Measurements from ENCODE around the gene LHX8.

LHX8 gene

GRCh38 chr1:75115654-75116053 lies 18.5 kb upstream of the LHX8 start:
- no peak for ATAC-seq
- TF ChIP-seq ZFP3 (CRISPR knock-in tag; IDR thresholded peaks at IDR 0.05), result no peak
- TF ChIP-seq, protein P1, sequence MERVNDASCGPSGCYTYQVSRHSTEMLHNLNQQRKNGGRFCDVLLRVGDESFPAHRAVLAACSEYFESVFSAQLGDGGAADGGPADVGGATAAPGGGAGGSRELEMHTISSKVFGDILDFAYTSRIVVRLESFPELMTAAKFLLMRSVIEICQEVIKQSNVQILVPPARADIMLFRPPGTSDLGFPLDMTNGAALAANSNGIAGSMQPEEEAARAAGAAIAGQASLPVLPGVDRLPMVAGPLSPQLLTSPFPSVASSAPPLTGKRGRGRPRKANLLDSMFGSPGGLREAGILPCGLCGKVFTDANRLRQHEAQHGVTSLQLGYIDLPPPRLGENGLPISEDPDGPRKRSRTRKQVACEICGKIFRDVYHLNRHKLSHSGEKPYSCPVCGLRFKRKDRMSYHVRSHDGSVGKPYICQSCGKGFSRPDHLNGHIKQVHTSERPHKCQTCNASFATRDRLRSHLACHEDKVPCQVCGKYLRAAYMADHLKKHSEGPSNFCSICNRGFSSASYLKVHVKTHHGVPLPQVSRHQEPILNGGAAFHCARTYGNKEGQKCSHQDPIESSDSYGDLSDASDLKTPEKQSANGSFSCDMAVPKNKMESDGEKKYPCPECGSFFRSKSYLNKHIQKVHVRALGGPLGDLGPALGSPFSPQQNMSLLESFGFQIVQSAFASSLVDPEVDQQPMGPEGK (CRISPR knock-in tag; IDR thresholded peaks at IDR 0.05; ENCODE audit: borderline replicate concordance), result no peak
- no peak for TF ChIP-seq BACH2 (CRISPR knock-in tag; IDR thresholded peaks at IDR 0.05; ENCODE audit: borderline replicate concordance)
- TF ChIP-seq GLIS3 (CRISPR knock-in tag; IDR thresholded peaks at IDR 0.05), result no peak
- no peak for TF ChIP-seq CSDC2 (CRISPR knock-in tag; IDR thresholded peaks at IDR 0.05)
- no peak for TF ChIP-seq ESRRG (CRISPR knock-in tag; IDR thresholded peaks at IDR 0.05)
- no peak for TF ChIP-seq TCF4 (CRISPR knock-in tag; IDR thresholded peaks at IDR 0.05; ENCODE audit: borderline replicate concordance)
- no peak for TF ChIP-seq ZNF70 (CRISPR knock-in tag; IDR thresholded peaks at IDR 0.05)
- TF ChIP-seq, protein P2, sequence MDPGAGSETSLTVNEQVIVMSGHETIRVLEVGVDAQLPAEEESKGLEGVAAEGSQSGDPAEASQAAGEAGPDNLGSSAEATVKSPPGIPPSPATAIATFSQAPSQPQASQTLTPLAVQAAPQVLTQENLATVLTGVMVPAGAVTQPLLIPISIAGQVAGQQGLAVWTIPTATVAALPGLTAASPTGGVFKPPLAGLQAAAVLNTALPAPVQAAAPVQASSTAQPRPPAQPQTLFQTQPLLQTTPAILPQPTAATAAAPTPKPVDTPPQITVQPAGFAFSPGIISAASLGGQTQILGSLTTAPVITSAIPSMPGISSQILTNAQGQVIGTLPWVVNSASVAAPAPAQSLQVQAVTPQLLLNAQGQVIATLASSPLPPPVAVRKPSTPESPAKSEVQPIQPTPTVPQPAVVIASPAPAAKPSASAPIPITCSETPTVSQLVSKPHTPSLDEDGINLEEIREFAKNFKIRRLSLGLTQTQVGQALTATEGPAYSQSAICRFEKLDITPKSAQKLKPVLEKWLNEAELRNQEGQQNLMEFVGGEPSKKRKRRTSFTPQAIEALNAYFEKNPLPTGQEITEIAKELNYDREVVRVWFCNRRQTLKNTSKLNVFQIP (CRISPR knock-in tag; IDR thresholded peaks at IDR 0.05; ENCODE audit: borderline replicate concordance, low read depth), result no peak
- no peak for TF ChIP-seq TSHZ2 (CRISPR knock-in tag; IDR thresholded peaks at IDR 0.05)
- TF ChIP-seq OSR1 (CRISPR knock-in tag; IDR thresholded peaks at IDR 0.05), result no peak
- no peak for TF ChIP-seq ZC3H10 (CRISPR knock-in tag; IDR thresholded peaks at IDR 0.05)
- TF ChIP-seq, protein P3, sequence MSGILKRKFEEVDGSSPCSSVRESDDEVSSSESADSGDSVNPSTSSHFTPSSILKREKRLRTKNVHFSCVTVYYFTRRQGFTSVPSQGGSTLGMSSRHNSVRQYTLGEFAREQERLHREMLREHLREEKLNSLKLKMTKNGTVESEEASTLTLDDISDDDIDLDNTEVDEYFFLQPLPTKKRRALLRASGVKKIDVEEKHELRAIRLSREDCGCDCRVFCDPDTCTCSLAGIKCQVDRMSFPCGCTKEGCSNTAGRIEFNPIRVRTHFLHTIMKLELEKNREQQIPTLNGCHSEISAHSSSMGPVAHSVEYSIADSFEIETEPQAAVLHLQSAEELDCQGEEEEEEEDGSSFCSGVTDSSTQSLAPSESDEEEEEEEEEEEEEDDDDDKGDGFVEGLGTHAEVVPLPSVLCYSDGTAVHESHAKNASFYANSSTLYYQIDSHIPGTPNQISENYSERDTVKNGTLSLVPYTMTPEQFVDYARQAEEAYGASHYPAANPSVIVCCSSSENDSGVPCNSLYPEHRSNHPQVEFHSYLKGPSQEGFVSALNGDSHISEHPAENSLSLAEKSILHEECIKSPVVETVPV (CRISPR knock-in tag; IDR thresholded peaks at IDR 0.05), result no peak
- TF ChIP-seq ZFP30 (CRISPR knock-in tag; IDR thresholded peaks at IDR 0.05), result no peak
- no peak for TF ChIP-seq ARNTL (CRISPR knock-in tag; IDR thresholded peaks at IDR 0.05; ENCODE audit: borderline replicate concordance, low read depth)

DNA sequence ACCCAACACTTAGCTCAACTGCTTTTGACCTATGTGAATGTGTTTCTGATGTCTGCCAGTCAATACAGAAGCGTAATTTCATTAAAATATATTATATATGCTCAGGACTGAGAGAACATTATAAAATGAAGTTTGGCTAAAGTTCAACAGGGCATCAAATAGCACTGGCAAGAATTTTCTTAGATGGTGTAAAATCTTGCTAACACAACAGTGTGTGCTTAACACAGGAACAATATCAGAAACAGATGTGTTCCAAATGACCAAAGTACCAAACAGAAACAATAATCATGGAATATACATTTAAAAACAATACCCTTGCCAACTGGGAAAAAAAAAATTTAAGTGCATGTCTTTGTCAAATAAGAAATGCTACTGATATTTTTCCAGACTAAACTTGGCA lies 10.4 kb upstream of the LHX8 start:
- no peak for TF ChIP-seq TCF4 (CRISPR knock-in tag; IDR thresholded peaks at IDR 0.05; ENCODE audit: borderline replicate concordance)
- TF ChIP-seq ZNF565 (CRISPR knock-in tag; conservative IDR thresholded peaks at IDR 0.05; ENCODE audit: low read depth), result no peak
- TF ChIP-seq CSDC2 (CRISPR knock-in tag; IDR thresholded peaks at IDR 0.05), result no peak
- TF ChIP-seq OSR1 (CRISPR knock-in tag; IDR thresholded peaks at IDR 0.05), result no peak
- no peak for TF ChIP-seq ISL1 (CRISPR knock-in tag; IDR thresholded peaks at IDR 0.05)
- TF ChIP-seq ZC3H10 (CRISPR knock-in tag; IDR thresholded peaks at IDR 0.05), result no peak
- TF ChIP-seq ZFP30 (CRISPR knock-in tag; IDR thresholded peaks at IDR 0.05), result no peak
- TF ChIP-seq ESRRG (CRISPR knock-in tag; IDR thresholded peaks at IDR 0.05), result no peak
- no peak for TF ChIP-seq ARNTL (CRISPR knock-in tag; IDR thresholded peaks at IDR 0.05; ENCODE audit: borderline replicate concordance, low read depth)
- no peak for TF ChIP-seq ZNF70 (CRISPR knock-in tag; IDR thresholded peaks at IDR 0.05)
- TF ChIP-seq ZFP3 (CRISPR knock-in tag; IDR thresholded peaks at IDR 0.05), result no peak
- no peak for TF ChIP-seq RARB (CRISPR knock-in tag; IDR thresholded peaks at IDR 0.05)
- no peak for TF ChIP-seq GLIS3 (CRISPR knock-in tag; IDR thresholded peaks at IDR 0.05)
- TF ChIP-seq, protein P3 (CRISPR knock-in tag; IDR thresholded peaks at IDR 0.05), result no peak
- no peak for TF ChIP-seq BACH2 (CRISPR knock-in tag; IDR thresholded peaks at IDR 0.05; ENCODE audit: borderline replicate concordance)
- no peak for ATAC-seq

- TF ChIP-seq RARB (CRISPR knock-in tag; IDR thresholded peaks at IDR 0.05) (no peak), ARNTL (CRISPR knock-in tag; IDR thresholded peaks at IDR 0.05; ENCODE audit: borderline replicate concordance, low read depth) (no peak), TSHZ2 (CRISPR knock-in tag; IDR thresholded peaks at IDR 0.05) (no peak), TOX (CRISPR knock-in tag; IDR thresholded peaks at IDR 0.05; ENCODE audit: borderline replicate concordance) (no peak), ZNF8 (CRISPR knock-in tag; IDR thresholded peaks at IDR 0.05) (no peak), SNAI2 (CRISPR knock-in tag; IDR thresholded peaks at IDR 0.05) (no peak), ZNF70 (CRISPR knock-in tag; IDR thresholded peaks at IDR 0.05) (no peak), ISL1 (CRISPR knock-in tag; IDR thresholded peaks at IDR 0.05) (no peak), ZNF565 (CRISPR knock-in tag; conservative IDR thresholded peaks at IDR 0.05; ENCODE audit: low read depth) (no peak), GLIS3 (CRISPR knock-in tag; IDR thresholded peaks at IDR 0.05) (no peak)
- TF ChIP-seq, protein P3 (CRISPR knock-in tag; IDR thresholded peaks at IDR 0.05), result no peak
- ATAC-seq, result no peak
These were observed 9.7 kb upstream of the LHX8 start for GRCh38 chr1:75124510-75124909.
